ENCODE results near the gene NMRAL1.

The NMRAL1 gene

GRCh38 chr16:4510747-4511426 lies 36.5 kb upstream of the NMRAL1 start:
- TF ChIP-seq POLR2A (IDR thresholded peaks at IDR 0.05; ENCODE audit: low read length) = no peak
- TF ChIP-seq GATA1 (IDR thresholded peaks at IDR 0.05; ENCODE audit: low read depth, low read length) = no peak
- DNase-seq = peak in 1 of 2 experiments; percentile 23

GRCh38 chr16:4510131-4510530 lies 35.7 kb upstream of the NMRAL1 start:
- no peak for TF ChIP-seq POLR2A (IDR thresholded peaks at IDR 0.05; ENCODE audit: low read length)
- no peak for TF ChIP-seq GATA1 (IDR thresholded peaks at IDR 0.05; ENCODE audit: low read depth, low read length)
- DNase-seq = peak; percentile 34 to 40

- TF ChIP-seq POLR2A (IDR thresholded peaks at IDR 0.05; ENCODE audit: low read length) (no peak), GATA1 (IDR thresholded peaks at IDR 0.05; ENCODE audit: low read depth, low read length) (no peak)
- DNase-seq = no peak
Measured at GRCh38 chr16:4509420-4509819, 35.0 kb upstream of the NMRAL1 start.

GRCh38 chr16:4508806-4509205 lies 34.4 kb upstream of the NMRAL1 start:
- no peak for DNase-seq
- TF ChIP-seq GATA1 (IDR thresholded peaks at IDR 0.05; ENCODE audit: low read depth, low read length) (no peak), POLR2A (IDR thresholded peaks at IDR 0.05; ENCODE audit: low read length) (no peak)

GRCh38 chr16:4507588-4508345 lies 33.3 kb upstream of the NMRAL1 start:
- no peak for TF ChIP-seq GATA1 (IDR thresholded peaks at IDR 0.05; ENCODE audit: low read depth, low read length)
- no peak for TF ChIP-seq POLR2A (IDR thresholded peaks at IDR 0.05; ENCODE audit: low read length)
- DNase-seq = no peak

- TF ChIP-seq GATA1 (IDR thresholded peaks at IDR 0.05; ENCODE audit: low read depth, low read length) (no peak), POLR2A (IDR thresholded peaks at IDR 0.05; ENCODE audit: low read length) (no peak)
- DNase-seq = peak; percentile 84 to 88
Measured at GRCh38 chr16:4506450-4506849, 32.0 kb upstream of the NMRAL1 start.

- TF ChIP-seq GATA1 (IDR thresholded peaks at IDR 0.05; ENCODE audit: low read depth, low read length) = no peak
- TF ChIP-seq POLR2A (IDR thresholded peaks at IDR 0.05; ENCODE audit: low read length) = no peak
- peak; percentile 15 to 23 for DNase-seq
Measured at GRCh38 chr16:4505356-4506147, 31.1 kb upstream of the NMRAL1 start.

GRCh38 chr16:4501071-4501478 lies 26.6 kb upstream of the NMRAL1 start:
- no peak for TF ChIP-seq GATA1 (IDR thresholded peaks at IDR 0.05; ENCODE audit: low read depth, low read length)
- no peak for TF ChIP-seq POLR2A (IDR thresholded peaks at IDR 0.05; ENCODE audit: low read length)
- no peak for DNase-seq

- TF ChIP-seq GATA1 (IDR thresholded peaks at IDR 0.05; ENCODE audit: low read depth, low read length) (no peak), POLR2A (IDR thresholded peaks at IDR 0.05; ENCODE audit: low read length) (no peak)
- no peak for DNase-seq
Measured at GRCh38 chr16:4500272-4500671, 25.8 kb upstream of the NMRAL1 start.

- TF ChIP-seq POLR2A (IDR thresholded peaks at IDR 0.05; ENCODE audit: low read length) (no peak), GATA1 (IDR thresholded peaks at IDR 0.05; ENCODE audit: low read depth, low read length) (no peak)
- DNase-seq = no peak
Measured at GRCh38 chr16:4499196-4499555, 24.8 kb upstream of the NMRAL1 start.

- TF ChIP-seq POLR2A (IDR thresholded peaks at IDR 0.05; ENCODE audit: low read length) (no peak), GATA1 (IDR thresholded peaks at IDR 0.05; ENCODE audit: low read depth, low read length) (no peak)
- DNase-seq = peak in 1 of 2 experiments; percentile 16
Measured at GRCh38 chr16:4498546-4499195, 24.2 kb upstream of the NMRAL1 start.

- TF ChIP-seq GATA1 (IDR thresholded peaks at IDR 0.05; ENCODE audit: low read depth, low read length) (no peak), POLR2A (IDR thresholded peaks at IDR 0.05; ENCODE audit: low read length) (no peak)
- no peak for DNase-seq
Measured at GRCh38 chr16:4496305-4496704, 21.9 kb upstream of the NMRAL1 start.

- no peak for TF ChIP-seq POLR2A (IDR thresholded peaks at IDR 0.05; ENCODE audit: low read length)
- TF ChIP-seq GATA1 (IDR thresholded peaks at IDR 0.05; ENCODE audit: low read depth, low read length) = no peak
- DNase-seq = no peak
Measured at GRCh38 chr16:4495766-4496165, 21.3 kb upstream of the NMRAL1 start.
